Breast epithelium (tissue), 3 donors: Measurements from ENCODE around the gene RNF223.

Source experiments
- CTCF ChIP-seq, 3 donors: fragments of 450-650 bp; IDR thresholded peaks; one replicate each; pipeline ENCODE4 v1.5.1; 2016 to 2017; ENCODE audit warnings: antibody characterized with exemption in 3 of 3, mild to moderate bottlenecking in 3 of 3, moderate library complexity in 3 of 3
- POLR2A ChIP-seq: fragments of 450-650 bp; IDR thresholded peaks from one replicate; pipeline ENCODE4 v1.6.1; 2016; ENCODE audit warnings: antibody characterized with exemption, mild to moderate bottlenecking, moderate library complexity
- POLR2AphosphoS5 ChIP-seq, 3 donors: sonication (generic); formaldehyde crosslinking; IDR thresholded peaks; one replicate each; pipeline ENCODE4 v1.6.1; 2017; ENCODE audit warnings: antibody characterized with exemption in 3 of 3

- TF ChIP-seq CTCF (IDR thresholded peaks at IDR 0.05) = no peak
- TF ChIP-seq POLR2AphosphoS5 (IDR thresholded peaks at IDR 0.05) = no peak
- no peak for TF ChIP-seq POLR2A
Observed at GRCh38 chr1:1027791-1028190, 46.3 kb downstream of the RNF223 start.
